WERI-Rb-1 (cell line): Measurements from ENCODE around the gene RALGAPA2.

Source experiments
- DNase-seq: peaks from one replicate; pipeline ENCODE4 v3.0.0-alpha.2; 2020
- H3K27ac ChIP-seq: fragments of 250-450 bp; sonication (Bioruptor Pico); 2 replicates; pipeline ENCODE4 v1.5.1; 2020; ENCODE audit warnings: mild to moderate bottlenecking, moderate library complexity
- H3K27me3 ChIP-seq: fragments of 250-450 bp; sonication (Bioruptor Pico); 2 replicates; pipeline ENCODE4 v1.5.1; 2021; ENCODE audit warnings: mild to moderate bottlenecking, low read depth, moderate library complexity; ENCODE audit not compliant: insufficient read depth, severe bottlenecking
- H3K36me3 ChIP-seq: fragments of 250-450 bp; sonication (Bioruptor Pico); 2 replicates; pipeline ENCODE4 v1.5.1; 2020; ENCODE audit warnings: mild to moderate bottlenecking, moderate library complexity
- H3K4me3 ChIP-seq: 2 replicates; pipeline ENCODE4 v1.5.1; 2011; ENCODE audit warnings: low read depth, mild to moderate bottlenecking, control low read depth, low read length
- H3K9me3 ChIP-seq: fragments of 250-450 bp; sonication (Bioruptor Pico); 2 replicates; pipeline ENCODE4 v1.5.1; 2021; ENCODE audit warnings: mild to moderate bottlenecking, moderate library complexity; ENCODE audit not compliant: severe bottlenecking
- TF ChIP-seq, protein P1 (sequence below): IDR thresholded peaks from 2 replicates; pipeline ENCODE4 v1.5.1; 2011; ENCODE audit warnings: low read depth, mild to moderate bottlenecking, control low read depth, inconsistent platforms, low read length

Gene RALGAPA2

DNA sequence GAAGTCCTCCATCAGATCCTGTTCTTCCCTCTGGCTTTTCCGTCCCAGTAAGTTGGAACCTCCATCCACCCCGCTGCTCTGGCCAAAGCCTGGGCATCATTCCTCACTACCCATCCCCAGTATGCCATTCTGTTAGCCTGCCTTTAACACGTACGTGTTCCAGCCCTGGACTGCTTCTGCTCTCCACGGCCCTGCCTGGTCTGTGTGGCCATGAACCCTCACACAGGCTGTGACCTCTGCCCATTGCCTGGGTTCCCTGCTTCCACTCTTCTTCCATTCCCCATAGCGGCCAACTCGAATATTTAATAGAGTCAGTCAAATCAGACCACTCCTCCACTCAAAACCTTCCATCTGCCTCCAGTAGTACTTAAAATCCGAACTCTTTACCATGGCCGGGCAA, 29.4 kb downstream of the RALGAPA2 start:
- DNase-seq, result no peak
- no peaks in the 10 kb centered on the region; the same call in 1 of the 2 replicates for H3K36me3 ChIP-seq
- H3K27me3 ChIP-seq, result no peaks in the 10 kb centered on the region
- H3K27ac ChIP-seq, result no peak overlapping the region
- H3K9me3 ChIP-seq, result no peaks in the 10 kb centered on the region
- TF ChIP-seq, protein P1, sequence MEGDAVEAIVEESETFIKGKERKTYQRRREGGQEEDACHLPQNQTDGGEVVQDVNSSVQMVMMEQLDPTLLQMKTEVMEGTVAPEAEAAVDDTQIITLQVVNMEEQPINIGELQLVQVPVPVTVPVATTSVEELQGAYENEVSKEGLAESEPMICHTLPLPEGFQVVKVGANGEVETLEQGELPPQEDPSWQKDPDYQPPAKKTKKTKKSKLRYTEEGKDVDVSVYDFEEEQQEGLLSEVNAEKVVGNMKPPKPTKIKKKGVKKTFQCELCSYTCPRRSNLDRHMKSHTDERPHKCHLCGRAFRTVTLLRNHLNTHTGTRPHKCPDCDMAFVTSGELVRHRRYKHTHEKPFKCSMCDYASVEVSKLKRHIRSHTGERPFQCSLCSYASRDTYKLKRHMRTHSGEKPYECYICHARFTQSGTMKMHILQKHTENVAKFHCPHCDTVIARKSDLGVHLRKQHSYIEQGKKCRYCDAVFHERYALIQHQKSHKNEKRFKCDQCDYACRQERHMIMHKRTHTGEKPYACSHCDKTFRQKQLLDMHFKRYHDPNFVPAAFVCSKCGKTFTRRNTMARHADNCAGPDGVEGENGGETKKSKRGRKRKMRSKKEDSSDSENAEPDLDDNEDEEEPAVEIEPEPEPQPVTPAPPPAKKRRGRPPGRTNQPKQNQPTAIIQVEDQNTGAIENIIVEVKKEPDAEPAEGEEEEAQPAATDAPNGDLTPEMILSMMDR, result no peak
- no peak overlapping the region for H3K4me3 ChIP-seq

DNA sequence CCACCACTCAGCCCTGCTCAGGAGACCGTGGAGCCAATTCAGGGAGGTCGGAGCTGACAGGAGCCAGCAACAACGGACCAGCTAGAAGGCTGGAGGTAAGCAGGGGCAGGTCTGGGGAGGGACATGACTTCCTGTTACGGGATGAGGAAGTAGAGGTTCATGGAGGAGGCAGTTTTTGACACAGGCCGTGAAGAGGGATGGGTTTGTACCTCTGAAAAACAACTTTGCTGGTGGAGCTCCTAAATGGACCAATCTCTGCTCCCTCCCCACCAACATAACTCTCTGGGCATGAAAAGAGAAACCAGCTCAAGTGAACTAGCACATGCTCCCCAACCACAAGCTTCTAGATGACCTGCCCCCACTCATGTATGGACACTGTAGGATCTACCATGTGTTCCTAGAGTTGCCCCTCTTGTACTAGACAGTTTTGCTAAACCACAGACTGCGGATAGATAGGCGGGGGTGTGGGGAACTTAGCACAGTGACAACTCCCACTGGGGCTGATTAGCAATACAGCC, 31.4 kb downstream of the RALGAPA2 start:
- Histone ChIP-seq H3K36me3 (no peaks in the 10 kb centered on the region; the same call in 1 of the 2 replicates), H3K4me3 (no peak overlapping the region), H3K27ac (no peak overlapping the region), H3K27me3 (no peaks in the 10 kb centered on the region), H3K9me3 (no peaks in the 10 kb centered on the region)
- no peak for DNase-seq
- TF ChIP-seq, protein P1, result no peak

DNA sequence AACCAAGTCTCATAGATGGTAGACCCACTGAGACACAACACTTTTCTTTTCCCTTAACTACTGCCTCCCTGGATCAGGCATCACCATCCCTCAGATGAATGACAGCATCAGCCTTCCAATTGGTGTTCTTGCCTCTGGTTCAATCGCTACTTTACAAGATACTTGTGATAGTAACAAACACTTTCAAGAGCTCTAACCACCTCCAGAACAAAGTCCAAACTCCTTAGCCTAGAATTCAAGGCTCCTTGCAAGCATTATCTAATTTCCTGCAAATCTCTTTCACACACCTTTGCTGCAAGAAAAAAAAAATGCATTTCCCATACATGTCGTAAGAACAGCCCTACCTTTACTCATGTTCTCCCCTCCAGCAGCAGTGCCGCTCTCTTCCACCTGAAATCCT, 33.1 kb downstream of the RALGAPA2 start:
- TF ChIP-seq, protein P1, result no peak
- Histone ChIP-seq H3K27ac (no peak overlapping the region), H3K4me3 (no peak overlapping the region), H3K9me3 (no peaks in the 10 kb centered on the region), H3K36me3 (no peaks in the 10 kb centered on the region; the same call in 1 of the 2 replicates), H3K27me3 (no peaks in the 10 kb centered on the region)
- no peak for DNase-seq

DNA sequence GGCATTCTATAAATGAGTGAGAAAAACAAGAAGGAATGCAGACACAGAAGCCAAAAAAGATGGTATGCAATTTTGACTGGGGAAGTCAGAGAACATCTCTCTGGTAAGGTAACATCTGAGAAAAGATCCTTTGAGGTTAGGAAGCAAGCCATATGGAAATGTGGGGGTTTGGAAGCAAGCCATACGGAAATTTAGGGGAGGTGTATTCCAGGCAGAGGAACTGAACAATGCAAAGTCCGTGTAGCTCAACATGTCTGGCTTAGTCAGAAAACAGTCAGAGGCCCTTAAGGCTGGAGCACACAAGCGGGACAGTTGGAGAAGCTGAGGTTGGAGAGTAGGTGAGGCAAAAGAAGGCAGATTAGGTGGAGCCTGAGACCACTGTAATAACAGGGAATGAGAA, 35.3 kb downstream of the RALGAPA2 start:
- Histone ChIP-seq H3K9me3 (no peaks in the 10 kb centered on the region), H3K36me3 (no peaks in the 10 kb centered on the region; the same call in 1 of the 2 replicates)

DNA sequence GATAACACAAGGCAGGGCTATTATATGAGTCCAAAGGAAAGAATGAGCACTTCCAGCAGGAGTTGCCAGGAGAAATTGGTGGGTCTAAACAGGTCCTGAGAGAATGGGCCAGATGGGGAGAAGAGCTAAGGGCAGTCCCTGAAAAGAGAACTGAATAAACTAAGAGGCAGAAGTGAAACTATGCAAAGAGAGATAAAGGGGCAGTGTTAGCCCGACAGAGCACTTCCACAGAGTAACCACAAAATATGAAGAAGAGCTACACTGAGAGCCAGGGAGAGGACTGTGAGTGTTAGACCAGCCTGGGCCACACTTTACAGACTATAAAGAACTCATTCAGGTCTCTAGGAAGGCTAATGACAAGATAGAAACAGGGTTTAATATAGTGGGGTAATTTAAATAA, 43.8 kb downstream of the RALGAPA2 start:
- no peak for DNase-seq
- Histone ChIP-seq H3K27ac (no peak overlapping the region), H3K27me3 (no peaks in the 10 kb centered on the region), H3K4me3 (no peak overlapping the region), H3K36me3 (no peaks in the 10 kb centered on the region), H3K9me3 (no peaks in the 10 kb centered on the region)
- TF ChIP-seq, protein P1, result no peak

More for the DNA sequence above, 35.3 kb downstream of the RALGAPA2 start:
- TF ChIP-seq, protein P1, result no peak
- Histone ChIP-seq H3K27me3 (no peaks in the 10 kb centered on the region), H3K27ac (no peak overlapping the region), H3K4me3 (no peak overlapping the region)
- DNase-seq, result no peak

DNA sequence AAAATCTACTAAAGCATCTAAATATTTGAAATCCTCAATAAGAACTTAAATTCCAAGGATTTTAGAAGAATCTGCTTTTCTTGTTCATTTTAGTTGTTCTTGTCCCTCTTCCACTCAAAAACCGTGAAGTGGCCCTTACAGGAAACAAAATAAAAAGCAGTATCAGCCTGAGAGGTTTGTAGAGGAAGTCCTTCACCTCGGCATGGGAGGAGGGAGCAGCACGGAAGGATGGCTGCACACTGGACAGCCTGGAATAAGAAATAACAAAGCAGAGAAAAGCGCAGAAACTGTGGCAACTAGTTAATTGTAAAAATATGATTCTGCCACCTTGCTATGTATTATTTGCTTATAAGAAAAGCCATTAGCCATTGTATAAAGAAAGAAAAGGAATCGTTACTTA, 46.1 kb downstream of the RALGAPA2 start:
- no peaks in the 10 kb centered on the region for H3K36me3 ChIP-seq
- DNase-seq, result no peak
- H3K4me3 ChIP-seq, result no peak overlapping the region
- H3K27me3 ChIP-seq, result no peaks in the 10 kb centered on the region
- TF ChIP-seq, protein P1, result no peak
- H3K27ac ChIP-seq, result no peak overlapping the region
- H3K9me3 ChIP-seq, result no peaks in the 10 kb centered on the region
